ENCODE measurements around the gene PSMB9.

The PSMB9 gene

GRCh38 chr6:32847004-32847403 lies 7.0 kb upstream of the PSMB9 start:
- TF ChIP-seq, protein P1, sequence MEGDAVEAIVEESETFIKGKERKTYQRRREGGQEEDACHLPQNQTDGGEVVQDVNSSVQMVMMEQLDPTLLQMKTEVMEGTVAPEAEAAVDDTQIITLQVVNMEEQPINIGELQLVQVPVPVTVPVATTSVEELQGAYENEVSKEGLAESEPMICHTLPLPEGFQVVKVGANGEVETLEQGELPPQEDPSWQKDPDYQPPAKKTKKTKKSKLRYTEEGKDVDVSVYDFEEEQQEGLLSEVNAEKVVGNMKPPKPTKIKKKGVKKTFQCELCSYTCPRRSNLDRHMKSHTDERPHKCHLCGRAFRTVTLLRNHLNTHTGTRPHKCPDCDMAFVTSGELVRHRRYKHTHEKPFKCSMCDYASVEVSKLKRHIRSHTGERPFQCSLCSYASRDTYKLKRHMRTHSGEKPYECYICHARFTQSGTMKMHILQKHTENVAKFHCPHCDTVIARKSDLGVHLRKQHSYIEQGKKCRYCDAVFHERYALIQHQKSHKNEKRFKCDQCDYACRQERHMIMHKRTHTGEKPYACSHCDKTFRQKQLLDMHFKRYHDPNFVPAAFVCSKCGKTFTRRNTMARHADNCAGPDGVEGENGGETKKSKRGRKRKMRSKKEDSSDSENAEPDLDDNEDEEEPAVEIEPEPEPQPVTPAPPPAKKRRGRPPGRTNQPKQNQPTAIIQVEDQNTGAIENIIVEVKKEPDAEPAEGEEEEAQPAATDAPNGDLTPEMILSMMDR (conservative IDR thresholded peaks at IDR 0.05; ENCODE audit: low read depth, low read length), result no peak
- H3K27me3 ChIP-seq (ENCODE audit: insufficient read depth, low read depth), result no peaks in the 10 kb centered on the region
- no peak overlapping the region for H3K27ac ChIP-seq
- H3K4me1 ChIP-seq (ENCODE audit: low read depth, poor library complexity, severe bottlenecking), result peaks cover 46% of the 10 kb centered on the region
- peaks cover 3% of the 10 kb centered on the region for H3K36me3 ChIP-seq (ENCODE audit: insufficient read depth)
- H2AFZ ChIP-seq (ENCODE audit: low read depth), result no peak overlapping the region
- no peak overlapping the region for H3K9ac ChIP-seq
- H3K4me3 ChIP-seq (IDR thresholded peaks at IDR 0.05; ENCODE audit: insufficient read depth, low read depth, low read length), result no peak overlapping the region
- peaks cover 19% of the 10 kb centered on the region; the same call in 1 of the 2 replicates for H3K79me2 ChIP-seq (ENCODE audit: insufficient read depth, low read depth)
- no peaks in the 10 kb centered on the region for H4K20me1 ChIP-seq (ENCODE audit: insufficient read depth)
- no peak overlapping the region for H3K4me2 ChIP-seq

GRCh38 chr6:32847795-32848194 lies 6.2 kb upstream of the PSMB9 start:
- Histone ChIP-seq H3K36me3 (ENCODE audit: insufficient read depth) (no peaks in the 10 kb centered on the region; the same call in 1 of the 2 replicates), H3K27me3 (ENCODE audit: insufficient read depth, low read depth) (no peaks in the 10 kb centered on the region), H4K20me1 (ENCODE audit: insufficient read depth) (no peaks in the 10 kb centered on the region), H3K79me2 (ENCODE audit: insufficient read depth, low read depth) (peaks cover 20% of the 10 kb centered on the region; the same call in 1 of the 2 replicates), H3K4me2 (no peak overlapping the region), H2AFZ (ENCODE audit: low read depth) (no peak overlapping the region), H3K9ac (no peak overlapping the region), H3K27ac (no peak overlapping the region), H3K4me3 (IDR thresholded peaks at IDR 0.05; ENCODE audit: insufficient read depth, low read depth, low read length) (no peak overlapping the region), H3K4me1 (ENCODE audit: low read depth, poor library complexity, severe bottlenecking) (peaks cover 41% of the 10 kb centered on the region)
- TF ChIP-seq, protein P1 (conservative IDR thresholded peaks at IDR 0.05; ENCODE audit: low read depth, low read length), result no peak

- TF ChIP-seq, protein P1 (conservative IDR thresholded peaks at IDR 0.05; ENCODE audit: low read depth, low read length), result no peak
- Histone ChIP-seq H3K27me3 (ENCODE audit: insufficient read depth, low read depth) (no peaks in the 10 kb centered on the region), H2AFZ (ENCODE audit: low read depth) (no peak overlapping the region), H3K4me3 (IDR thresholded peaks at IDR 0.05; ENCODE audit: insufficient read depth, low read depth, low read length) (no peak overlapping the region), H3K4me2 (no peak overlapping the region), H4K20me1 (ENCODE audit: insufficient read depth) (no peaks in the 10 kb centered on the region), H3K36me3 (ENCODE audit: insufficient read depth) (no peaks in the 10 kb centered on the region; the same call in 1 of the 2 replicates), H3K9ac (no peak overlapping the region), H3K4me1 (ENCODE audit: low read depth, poor library complexity, severe bottlenecking) (peaks cover 36% of the 10 kb centered on the region), H3K79me2 (ENCODE audit: insufficient read depth, low read depth) (peaks cover 12% of the 10 kb centered on the region; the same call in 1 of the 2 replicates), H3K27ac (no peak overlapping the region)
Measured at GRCh38 chr6:32849126-32849525, 4.9 kb upstream of the PSMB9 start.

DNA sequence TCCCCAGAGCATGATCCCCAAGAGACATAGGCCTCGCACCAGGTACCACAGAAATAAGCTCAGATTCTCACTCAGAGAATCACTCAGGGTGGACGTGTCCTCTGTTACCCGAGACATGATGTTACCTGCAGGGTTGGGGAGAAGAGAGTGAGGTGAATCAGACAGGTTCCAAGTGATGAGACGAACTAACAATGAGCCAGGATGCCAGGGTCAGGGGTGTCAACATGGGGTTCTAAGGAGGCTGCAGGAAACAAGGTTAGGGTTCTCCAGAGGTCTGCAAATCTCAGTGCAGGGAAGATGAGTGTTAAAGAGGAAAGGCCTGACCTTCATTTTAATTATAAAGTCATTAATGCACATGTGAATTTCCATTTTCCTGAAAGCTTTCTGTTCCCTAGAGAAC lies 3.0 kb upstream of the PSMB9 start:
- no peaks in the 10 kb centered on the region for H4K20me1 ChIP-seq (ENCODE audit: insufficient read depth)
- H3K27ac ChIP-seq, result no peak overlapping the region
- no peak overlapping the region for H3K4me3 ChIP-seq (IDR thresholded peaks at IDR 0.05; ENCODE audit: insufficient read depth, low read depth, low read length)
- no peaks in the 10 kb centered on the region; the same call in 1 of the 2 replicates for H3K36me3 ChIP-seq (ENCODE audit: insufficient read depth)
- TF ChIP-seq, protein P1 (conservative IDR thresholded peaks at IDR 0.05; ENCODE audit: low read depth, low read length), result no peak
- H3K4me1 ChIP-seq (ENCODE audit: low read depth, poor library complexity, severe bottlenecking), result peaks cover 33% of the 10 kb centered on the region
- no peaks in the 10 kb centered on the region for H3K27me3 ChIP-seq (ENCODE audit: insufficient read depth, low read depth)
- peaks cover 28% of the 10 kb centered on the region for H3K79me2 ChIP-seq (ENCODE audit: insufficient read depth, low read depth)
- H3K4me2 ChIP-seq, result no peak overlapping the region
- H2AFZ ChIP-seq (ENCODE audit: low read depth), result no peak overlapping the region
- H3K9ac ChIP-seq, result no peak overlapping the region

Measured in KMS-11 (cell line).